GM10248 (cell line): ENCODE data around the gene OR52W1.
A peak's percentile ranks its signal among the peaks of the same experiment; 100 is the strongest.

ENCODE experiments used
- CTCF ChIA-PET: fragments of 300-600 bp; sonication (Branson Sonifier 250); formaldehyde crosslinking; extraction: SDS; loops from one replicate; lab custom pipeline; 2021; ENCODE audit warnings: antibody characterized with exemption; lab: Yijun Ruan, JAX
- POLR2A ChIA-PET: fragments of 350-650 bp; sonication (Branson Sonifier 250); formaldehyde crosslinking; extraction: SDS; loops from one replicate; lab custom pipeline; 2020; ENCODE audit warnings: antibody characterized with exemption; lab: Yijun Ruan, JAX
- DNase-seq: peaks from one replicate; pipeline ENCODE4 v3.0.0; 2012; ENCODE audit errors: extremely low spot score
- TF ChIP-seq, protein P1 (sequence below): IDR thresholded peaks from 2 replicates; pipeline ENCODE4 v1.5.1; 2012; ENCODE audit warnings: mild to moderate bottlenecking, low read depth; ENCODE audit errors: extremely low read depth, missing control alignments, control extremely low read depth

OR52W1 gene

DNA sequence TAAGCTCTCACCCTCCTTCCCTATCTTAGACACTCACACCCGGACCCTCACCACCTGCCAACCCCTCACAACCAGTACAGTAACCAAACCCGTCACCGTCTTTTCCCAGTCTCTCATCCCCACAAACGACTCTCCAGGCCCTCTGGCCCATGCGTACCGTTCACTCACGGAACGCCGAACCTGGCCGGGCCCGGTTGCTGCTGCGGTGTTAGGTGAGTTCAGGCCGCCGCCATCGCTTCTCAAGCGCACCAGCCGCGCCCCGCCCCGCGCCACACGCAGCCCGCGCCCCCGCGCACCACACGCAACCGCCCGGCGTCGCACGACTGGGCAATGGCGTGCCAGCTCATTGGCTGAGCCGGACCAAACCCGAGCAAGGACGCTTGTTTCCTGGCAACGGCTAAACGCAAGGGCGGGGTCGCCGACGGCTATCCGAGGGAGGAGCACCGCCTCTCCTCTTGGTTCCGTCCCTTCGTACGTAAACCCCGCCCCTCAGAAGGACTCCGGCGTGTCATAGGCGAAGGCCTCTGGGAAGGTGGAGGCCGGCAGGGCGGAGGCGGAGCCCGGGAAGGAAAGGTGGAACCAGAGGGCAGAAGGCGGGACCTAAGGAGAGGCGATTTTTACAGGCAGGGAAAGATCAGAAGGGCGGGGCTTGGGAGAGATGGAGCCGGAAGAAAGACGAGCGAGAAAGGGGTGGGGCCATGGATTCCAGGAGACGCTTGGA is 35.5 kb downstream of the OR52W1 start, which contains the start of gene FHIP1B:
Gene FHIP1B, minus strand, starts transcription at position 250 of the 721 bp plus-strand sequence. CDS start 10,120 bp downstream, outside the sequence.
- POLR2A ChIA-PET, result interaction anchor here (1.0 kb wide), 1 partner anchor 247 kb away, joined by 3 read pairs; the partner anchor contains the start of genes ARFIP2 and TIMM10B
- TF ChIP-seq, protein P1, sequence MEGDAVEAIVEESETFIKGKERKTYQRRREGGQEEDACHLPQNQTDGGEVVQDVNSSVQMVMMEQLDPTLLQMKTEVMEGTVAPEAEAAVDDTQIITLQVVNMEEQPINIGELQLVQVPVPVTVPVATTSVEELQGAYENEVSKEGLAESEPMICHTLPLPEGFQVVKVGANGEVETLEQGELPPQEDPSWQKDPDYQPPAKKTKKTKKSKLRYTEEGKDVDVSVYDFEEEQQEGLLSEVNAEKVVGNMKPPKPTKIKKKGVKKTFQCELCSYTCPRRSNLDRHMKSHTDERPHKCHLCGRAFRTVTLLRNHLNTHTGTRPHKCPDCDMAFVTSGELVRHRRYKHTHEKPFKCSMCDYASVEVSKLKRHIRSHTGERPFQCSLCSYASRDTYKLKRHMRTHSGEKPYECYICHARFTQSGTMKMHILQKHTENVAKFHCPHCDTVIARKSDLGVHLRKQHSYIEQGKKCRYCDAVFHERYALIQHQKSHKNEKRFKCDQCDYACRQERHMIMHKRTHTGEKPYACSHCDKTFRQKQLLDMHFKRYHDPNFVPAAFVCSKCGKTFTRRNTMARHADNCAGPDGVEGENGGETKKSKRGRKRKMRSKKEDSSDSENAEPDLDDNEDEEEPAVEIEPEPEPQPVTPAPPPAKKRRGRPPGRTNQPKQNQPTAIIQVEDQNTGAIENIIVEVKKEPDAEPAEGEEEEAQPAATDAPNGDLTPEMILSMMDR, result no peak
- CTCF ChIA-PET, result interaction anchor here (1.8 to 4.2 kb wide), 2 partner anchors 16 to 128 kb away, joined by 6 to 45 read pairs; no protein-coding TSS in a partner anchor
- DNase-seq, result peak; percentile 96

- TF ChIP-seq, protein P1, result no peak
- CTCF ChIA-PET, result interaction anchor here (2.7 to 4.2 kb wide), 2 partner anchors 13 to 126 kb away, joined by 10 to 45 read pairs; no protein-coding TSS in a partner anchor
- DNase-seq, result no peak
- POLR2A ChIA-PET, result no interaction called here
These were observed 38.2 kb downstream of the OR52W1 start for GRCh38 chr11:6237266-6237665.

DNA sequence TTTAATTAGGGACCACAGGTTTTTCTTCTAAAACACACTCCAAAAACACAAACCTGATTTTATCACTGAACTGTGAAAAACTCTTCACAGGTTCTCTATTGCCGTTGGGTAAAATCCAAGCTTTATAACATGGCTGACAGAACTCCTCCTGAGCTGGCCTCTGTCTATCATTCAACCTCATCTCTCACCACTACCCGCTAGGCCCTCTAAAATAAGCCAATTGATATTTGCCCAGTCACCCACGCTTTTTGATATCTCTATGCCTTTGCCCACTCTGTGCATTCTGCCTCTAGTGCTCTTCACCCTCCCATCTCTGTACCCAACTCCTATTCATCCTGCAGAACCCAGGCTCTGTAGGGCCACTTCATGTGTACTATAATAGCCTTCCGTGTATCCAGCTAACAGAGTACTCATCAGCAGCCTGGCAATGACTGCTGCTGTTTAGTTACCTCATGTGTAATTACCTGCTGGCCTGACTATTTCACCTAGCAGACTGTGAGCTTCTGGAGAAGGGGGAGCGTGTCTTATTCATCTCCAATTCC is 38.8 kb downstream of the OR52W1 start:
- POLR2A ChIA-PET, result no interaction called here

GRCh38 chr11:6238902-6239301 is 39.9 kb downstream of the OR52W1 start, which contains the start of gene CNGA4:
TSS of gene CNGA4 (plus strand) at chr11:6239089. CDS start at chr11:6239207, 118 bp downstream.
- POLR2A ChIA-PET, result no interaction called here
- CTCF ChIA-PET, result interaction anchor here (0.9 to 2.7 kb wide), 5 partner anchors 11 to 205 kb away, joined by 3 to 10 read pairs (median 4); no protein-coding TSS in a partner anchor
- TF ChIP-seq, protein P1, result no peak
- DNase-seq, result no peak

More for the DNA sequence above, 38.8 kb downstream of the OR52W1 start:
- CTCF ChIA-PET, result interaction anchor here (1.0 to 4.2 kb wide), 5 partner anchors 12 to 141 kb away, joined by 4 to 45 read pairs (median 9); no protein-coding TSS in a partner anchor
- DNase-seq, result no peak
- TF ChIP-seq, protein P1, result no peak

DNA sequence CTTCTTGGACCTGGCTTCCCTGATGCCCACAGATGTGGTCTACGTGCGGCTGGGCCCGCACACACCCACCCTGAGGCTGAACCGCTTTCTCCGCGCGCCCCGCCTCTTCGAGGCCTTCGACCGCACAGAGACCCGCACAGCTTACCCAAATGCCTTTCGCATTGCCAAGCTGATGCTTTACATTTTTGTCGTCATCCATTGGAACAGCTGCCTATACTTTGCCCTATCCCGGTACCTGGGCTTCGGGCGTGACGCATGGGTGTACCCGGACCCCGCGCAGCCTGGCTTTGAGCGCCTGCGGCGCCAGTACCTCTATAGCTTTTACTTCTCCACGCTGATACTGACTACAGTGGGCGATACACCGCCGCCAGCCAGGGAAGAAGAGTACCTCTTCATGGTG is 41.1 kb downstream of the OR52W1 start:
- POLR2A ChIA-PET, result no interaction called here
- TF ChIP-seq, protein P1, result no peak
- CTCF ChIA-PET, result interaction anchor here (1.0 to 4.1 kb wide), 3 partner anchors 11 to 203 kb away, joined by 3 to 30 read pairs (median 3); no protein-coding TSS in a partner anchor
- no peak for DNase-seq

- CTCF ChIA-PET, result interaction anchor here (1.0 to 4.1 kb wide), 3 partner anchors 10 to 202 kb away, joined by 3 to 30 read pairs (median 3); no protein-coding TSS in a partner anchor
- TF ChIP-seq, protein P1, result no peak
- DNase-seq, result no peak
- POLR2A ChIA-PET, result no interaction called here
These were observed 41.8 kb downstream of the OR52W1 start for GRCh38 chr11:6240781-6241180.
